HG02973 (cell line): ENCODE results near the gene AKAP8.
"Not testable (repeated sequence)": the region's sequence is repeated elsewhere in the genome, so short reads cannot be mapped to it uniquely, and the experiment has no call there.

Source experiments
- ATAC-seq: cut with Tn5 transposase; IDR thresholded peaks from one replicate; pipeline ENCODE4 v1.9.1; 2021; ENCODE audit warnings: moderate library complexity; ENCODE audit not compliant: unreplicated experiment

AKAP8 gene

DNA sequence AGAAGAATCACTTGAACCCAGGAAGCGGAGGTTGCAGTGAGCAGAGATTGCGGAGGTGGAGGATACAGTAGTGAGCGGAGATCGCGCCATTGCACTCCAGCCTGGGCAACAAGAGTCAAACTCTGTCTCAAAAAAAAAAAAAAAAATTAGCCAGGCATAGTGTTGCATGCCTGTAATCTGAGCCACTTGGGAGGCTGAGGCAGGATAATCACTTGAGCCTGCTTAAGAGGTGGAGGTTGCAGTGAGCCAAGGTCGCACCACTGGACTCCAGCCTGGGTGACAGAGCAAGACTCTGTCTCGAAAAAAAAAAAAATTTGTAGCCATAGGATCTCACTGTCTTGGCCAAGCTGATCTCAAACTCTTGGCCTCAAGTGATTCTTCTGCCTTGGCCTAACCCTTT, 43.6 kb downstream of the AKAP8 start:
- ATAC-seq, result not testable (repeated sequence)

DNA sequence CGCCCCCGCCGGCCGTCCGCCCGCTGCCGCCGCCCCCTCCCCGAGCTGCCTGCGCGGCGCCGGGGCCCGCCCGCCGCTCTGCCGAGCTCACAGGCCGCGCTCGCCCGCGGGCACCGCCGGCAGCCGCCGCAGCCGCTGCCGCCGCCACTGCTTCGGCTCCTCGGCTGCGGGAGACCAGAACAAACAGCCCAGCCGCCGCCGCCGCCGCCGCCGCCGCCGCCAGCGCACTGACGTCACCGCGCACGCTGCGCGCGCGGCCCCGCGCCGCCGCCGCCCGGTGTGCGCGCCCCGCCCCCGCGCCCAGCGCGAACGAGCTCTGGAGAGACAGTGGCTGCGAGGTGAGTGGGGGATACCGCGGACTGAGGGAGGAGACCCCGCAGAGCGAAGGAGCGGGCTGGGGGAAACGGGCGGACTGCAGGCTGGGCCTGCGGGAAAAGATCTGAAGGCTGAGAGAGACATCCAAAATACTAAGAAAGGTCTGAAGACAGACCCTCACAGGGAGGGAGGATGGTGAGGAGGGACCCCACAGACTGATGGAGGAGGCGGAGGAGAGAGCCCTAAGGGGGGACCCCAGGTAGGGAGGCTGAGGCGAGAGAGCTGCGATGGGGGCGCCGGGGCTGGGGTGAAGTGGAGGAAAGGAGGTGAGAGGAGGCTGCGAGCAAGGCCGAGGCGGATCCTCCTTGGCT, 47.1 kb downstream of the AKAP8 start, which contains the start of gene BRD4:
Gene BRD4 (minus strand): TSS at position 229 of the 686 bp plus-strand sequence. CDS start 59,440 bp downstream, outside the sequence.
- ATAC-seq, result peak; percentile 44

- ATAC-seq, result peak; percentile 31
Measured at GRCh38 chr19:15331419-15332310, 47.9 kb downstream of the AKAP8 start.

GRCh38 chr19:15330801-15331418, 48.7 kb downstream of the AKAP8 start:
- no peak for ATAC-seq

- no peak for ATAC-seq
Measured at GRCh38 chr19:15328312-15328711, 51.3 kb downstream of the AKAP8 start.

DNA sequence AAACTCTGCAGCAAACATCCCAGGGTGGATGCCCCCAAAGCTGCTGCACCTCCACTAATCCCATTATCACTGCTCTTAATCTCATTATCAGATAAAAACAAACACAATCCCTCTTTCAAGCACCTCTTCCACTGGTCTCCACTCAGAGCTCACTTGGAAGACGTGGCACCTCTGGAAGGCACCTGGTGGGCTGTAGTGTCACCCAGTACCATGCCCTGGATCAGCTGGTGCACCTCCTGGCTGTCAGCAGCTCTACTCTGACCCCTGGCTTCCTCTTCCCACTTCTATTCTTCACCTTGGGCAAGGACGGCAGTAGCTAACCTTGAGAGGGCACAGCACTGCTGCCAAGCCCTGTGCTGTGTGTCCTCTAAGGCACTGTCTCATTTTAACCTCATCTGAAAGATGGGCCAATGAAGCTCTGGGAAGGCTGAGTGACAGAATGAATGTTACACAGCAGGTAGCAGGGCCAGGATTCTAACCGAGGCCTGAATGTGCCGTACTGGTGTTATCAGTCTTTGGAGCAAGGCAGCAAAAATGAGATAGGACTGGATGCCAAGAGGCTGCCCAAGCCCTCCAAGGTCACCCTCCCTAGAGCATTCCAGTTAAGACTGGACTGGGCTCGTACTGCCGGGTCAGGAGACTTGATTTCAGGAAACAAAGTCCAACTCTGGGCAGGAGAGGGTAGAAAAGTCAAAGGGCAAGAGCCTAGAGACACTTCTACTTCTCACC, 54.6 kb downstream of the AKAP8 start:
- no peak for ATAC-seq

- no peak for ATAC-seq
Measured at GRCh38 chr19:15323496-15324235, 55.9 kb downstream of the AKAP8 start.

DNA sequence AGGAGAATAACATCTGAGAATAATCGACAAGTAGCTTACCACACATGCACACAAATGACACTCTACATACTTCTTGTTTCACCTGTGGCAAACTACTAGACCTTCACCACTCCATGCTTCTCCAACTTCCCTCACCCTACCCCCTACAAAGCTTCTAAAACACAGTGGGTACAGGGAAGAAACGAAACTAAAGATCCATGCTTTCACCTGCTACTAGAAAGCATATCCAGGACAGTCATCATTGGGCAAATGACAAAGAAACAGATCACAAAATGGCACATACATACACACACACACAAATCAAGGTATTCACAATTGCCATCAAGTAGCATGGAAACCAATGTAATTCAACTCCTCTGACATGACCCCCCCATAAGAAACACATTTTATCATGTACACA, 57.8 kb downstream of the AKAP8 start:
- ATAC-seq, result no peak

GRCh38 chr19:15320116-15320515, 59.5 kb downstream of the AKAP8 start:
- no peak for ATAC-seq

GRCh38 chr19:15318241-15318691, 61.3 kb downstream of the AKAP8 start:
- no peak for ATAC-seq

DNA sequence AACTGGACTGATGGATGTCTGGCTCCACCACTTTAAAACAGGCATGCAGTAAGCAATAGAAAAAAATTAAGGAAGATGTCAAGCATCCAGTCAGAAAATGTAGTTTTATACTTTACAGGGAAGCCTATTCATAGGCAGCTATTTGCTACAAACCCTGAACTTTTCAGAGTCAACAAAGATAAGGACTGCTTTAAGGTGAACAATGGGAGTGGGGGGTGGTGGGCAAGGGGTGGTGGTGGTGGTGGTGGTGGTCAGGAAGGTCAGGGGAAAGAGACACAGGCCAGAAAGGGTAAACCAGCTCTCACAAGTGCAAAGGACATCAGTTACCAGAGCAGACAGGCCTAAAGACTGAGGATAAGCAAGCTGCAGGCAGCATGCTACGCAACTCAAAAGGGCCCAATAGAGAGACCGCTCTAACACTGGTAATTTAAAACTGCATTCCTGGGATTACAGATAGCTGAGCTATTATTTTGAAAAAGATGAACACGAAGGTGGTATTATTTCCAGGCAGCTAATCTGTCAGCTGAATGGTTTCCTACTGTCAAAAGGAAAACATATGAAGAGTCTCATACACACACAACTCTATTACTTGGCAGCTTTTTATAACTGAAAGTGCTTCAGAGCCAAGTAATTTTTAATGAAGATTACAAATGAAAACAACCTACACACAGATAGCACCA, 62.1 kb downstream of the AKAP8 start:
- no peak for ATAC-seq

DNA sequence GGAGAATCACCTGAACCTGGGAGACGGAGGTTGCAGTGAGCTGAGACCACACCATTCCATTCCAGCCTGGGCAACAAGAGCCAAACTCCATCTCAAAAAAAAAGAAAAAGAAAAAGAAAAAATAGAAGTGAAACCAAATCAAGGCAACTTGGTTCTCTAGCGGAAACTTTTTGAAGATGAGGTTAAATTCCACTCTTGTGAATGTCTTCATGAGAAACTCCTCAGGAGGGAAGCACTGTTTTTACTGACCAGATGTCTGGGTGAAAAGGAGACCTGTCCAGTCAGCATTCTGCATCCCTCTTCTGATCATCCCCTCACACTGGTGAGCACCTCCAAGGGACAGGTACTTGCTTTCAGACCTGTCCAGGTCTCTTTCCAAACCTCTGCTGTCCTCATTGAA, 63.1 kb downstream of the AKAP8 start:
- no peak for ATAC-seq

- ATAC-seq, result no peak
Measured at GRCh38 chr19:15315101-15315500, 64.5 kb downstream of the AKAP8 start.

DNA sequence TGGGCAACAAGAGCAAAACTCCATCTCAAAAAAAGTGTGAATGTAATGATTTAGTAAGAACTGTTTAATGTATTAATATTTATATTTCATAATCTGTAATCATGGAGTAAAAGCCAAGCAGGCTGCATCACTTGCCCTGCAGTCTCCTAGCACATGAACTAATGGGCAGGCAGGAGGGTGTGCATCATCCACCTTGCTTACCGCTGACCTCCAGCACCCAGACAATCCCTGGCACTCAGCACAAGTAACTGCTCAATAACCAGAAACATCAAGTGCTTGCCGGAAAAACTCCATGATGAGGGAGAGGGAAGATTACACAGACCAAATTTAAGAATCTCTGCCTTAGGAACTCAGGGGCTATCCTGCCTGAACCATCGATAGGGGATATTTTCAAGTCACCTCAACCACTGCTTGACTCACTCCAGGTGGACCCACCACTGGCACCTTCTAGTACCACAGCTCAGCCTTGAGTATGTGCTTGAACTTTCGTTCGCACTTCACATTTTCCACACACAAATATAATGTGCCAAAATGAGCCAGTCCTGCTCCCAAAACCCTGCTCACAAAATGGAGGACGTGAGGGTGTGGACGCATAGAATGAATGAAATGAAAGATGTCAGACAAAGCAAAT, 65.8 kb downstream of the AKAP8 start:
- ATAC-seq, result no peak

DNA sequence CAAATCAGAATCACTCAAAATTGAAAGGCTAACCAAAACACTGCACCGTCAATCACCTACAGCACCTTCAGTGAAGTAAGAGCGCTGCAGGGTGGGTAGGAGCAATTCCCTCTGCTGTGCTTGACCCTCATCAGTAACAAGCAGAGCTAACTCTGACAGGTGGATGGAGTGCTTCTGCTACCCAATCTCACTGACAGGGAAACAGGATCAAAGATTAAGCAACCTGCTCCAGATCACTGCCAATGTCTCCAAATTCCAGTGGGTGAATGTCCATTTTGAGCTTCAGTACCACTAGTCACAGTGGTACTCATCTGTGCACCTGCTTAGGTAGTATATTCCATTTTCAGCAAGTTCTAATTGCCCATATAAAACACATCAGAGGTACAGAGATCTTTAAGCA, 72.4 kb downstream of the AKAP8 start:
- ATAC-seq, result no peak

DNA sequence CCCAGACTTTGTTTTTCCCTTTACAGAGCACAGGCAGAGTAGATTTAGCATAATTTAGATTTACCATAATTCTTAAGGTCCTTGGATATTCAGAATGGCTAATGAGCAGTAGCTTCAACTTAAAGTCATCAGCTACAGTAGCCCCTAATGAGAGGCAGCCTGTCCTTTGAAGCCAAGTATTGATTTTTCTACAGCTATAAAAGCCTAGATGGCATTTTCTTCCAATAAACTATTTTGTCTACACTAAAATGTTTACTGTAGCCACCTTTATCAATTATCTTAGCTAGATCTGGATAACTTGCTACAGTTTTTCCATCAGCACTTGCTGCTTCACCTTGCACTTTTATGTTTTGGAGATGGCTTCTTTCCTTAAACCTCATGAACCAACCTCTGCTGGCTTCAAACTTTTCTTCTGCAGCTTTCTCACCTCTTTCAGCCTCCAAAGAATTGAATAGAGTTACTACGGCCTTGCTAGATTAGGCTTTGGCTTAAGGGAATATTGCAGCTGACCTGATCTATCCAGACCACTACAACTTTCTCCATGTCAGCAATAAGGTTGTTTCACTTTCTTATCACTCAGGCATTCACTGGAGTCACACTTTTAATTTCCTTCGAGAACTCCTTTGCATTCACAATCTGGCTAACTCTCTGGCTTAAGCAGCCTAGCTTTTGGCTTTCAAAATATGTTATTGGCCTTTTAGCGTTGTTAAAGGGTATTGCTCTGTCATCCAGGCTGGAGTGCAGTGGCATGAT, 73.8 kb downstream of the AKAP8 start:
- no peak for ATAC-seq

- no peak for ATAC-seq
Measured at GRCh38 chr19:15304140-15304705, 75.4 kb downstream of the AKAP8 start.
